OCI-LY3 (cell line): ENCODE data around the gene ZC3H14.

Source experiments
- CTCF ChIP-seq: fragments of 200-600, 300-600 bp; sonication (generic); IDR thresholded peaks from 2 replicates; pipeline ENCODE4 v1.5.1; 2014; ENCODE audit warnings: antibody characterized with exemption, low read length, low read depth
- EZH2phosphoT487 ChIP-seq: fragments of 200-600 bp; shearing (Covaris generic); IDR thresholded peaks from 2 replicates; pipeline ENCODE4 v1.6.1; 2018; ENCODE audit warnings: antibody characterized with exemption, mixed run types, low read depth

- TF ChIP-seq CTCF (no peak), EZH2phosphoT487 (no peak)
These were observed 53.9 kb downstream of the ZC3H14 start for GRCh38 chr14:88616697-88617096.
